C4-2B (cell line): ENCODE data around the gene CCDC33.

ENCODE experiments used
- H3K27ac ChIP-seq: fragments of 450-650 bp; 2 replicates; pipeline ENCODE4 v1.5.1; 2017
- CTCF ChIP-seq: fragments of 450-650 bp; conservative IDR thresholded peaks from 2 replicates; pipeline ENCODE4 v1.5.1; 2017; ENCODE audit warnings: mild to moderate bottlenecking
- ZFX ChIP-seq: fragments of 450-650 bp; IDR thresholded peaks from 2 replicates; pipeline ENCODE4 v1.6.1; 2017

Gene CCDC33

GRCh38 chr15:74214324-74215021 lies 21.7 kb upstream of the CCDC33 start:
- no peak for TF ChIP-seq CTCF
- TF ChIP-seq ZFX: no peak
- peak overlapping the region; percentile 31 for H3K27ac ChIP-seq

- H3K27ac ChIP-seq: no peak overlapping the region
- TF ChIP-seq CTCF (no peak), ZFX (no peak)
Observed at GRCh38 chr15:74215958-74216357, 20.2 kb upstream of the CCDC33 start.

- no peak overlapping the region for H3K27ac ChIP-seq
- TF ChIP-seq ZFX: no peak
- TF ChIP-seq CTCF: no peak
Observed at GRCh38 chr15:74216949-74217348, 19.2 kb upstream of the CCDC33 start.

GRCh38 chr15:74217907-74218885 lies 17.9 kb upstream of the CCDC33 start:
- no peak for TF ChIP-seq ZFX
- no peak for TF ChIP-seq CTCF
- H3K27ac ChIP-seq: no peak overlapping the region

- H3K27ac ChIP-seq: no peak overlapping the region
Observed at GRCh38 chr15:74220475-74221248, 15.5 kb upstream of the CCDC33 start.

More at GRCh38 chr15:74220475-74221248, 15.5 kb upstream of the CCDC33 start:
- no peak for TF ChIP-seq CTCF
- TF ChIP-seq ZFX: no peak
